HG02840 (cell line): Measurements from ENCODE around the gene ACSL6.

ENCODE experiments used
- ATAC-seq: cut with Tn5 transposase; IDR thresholded peaks from one replicate; pipeline ENCODE4 v1.9.1; 2021; ENCODE audit warnings: mild to moderate bottlenecking, moderate library complexity, moderate number of reproducible peaks; ENCODE audit not compliant: unreplicated experiment, low FRiP score

Gene ACSL6

GRCh38 chr5:132011622-132012343, at the start of gene ACSL6:
ACSL6 (minus strand) TSS chr5:132011658; CDS start chr5:132011553, 105 bp downstream.
- no peak for ATAC-seq

- ATAC-seq = no peak
These were observed 49.2 kb upstream of the ACSL6 start, which contains the start of gene IL3 for GRCh38 chr5:132060501-132061161. IL3 (plus strand) TSS chr5:132060655; CDS start chr5:132060707, 52 bp downstream.

GRCh38 chr5:132059696-132060500, 48.4 kb upstream of the ACSL6 start:
- no peak for ATAC-seq

- ATAC-seq = no peak
These were observed 47.7 kb upstream of the ACSL6 start for GRCh38 chr5:132059043-132059695.

GRCh38 chr5:132058646-132059042, 47.2 kb upstream of the ACSL6 start:
- no peak for ATAC-seq

GRCh38 chr5:132057498-132058255, 46.2 kb upstream of the ACSL6 start:
- no peak for ATAC-seq

GRCh38 chr5:132056610-132057497, 45.4 kb upstream of the ACSL6 start:
- no peak for ATAC-seq

- no peak for ATAC-seq
These were observed 44.6 kb upstream of the ACSL6 start for GRCh38 chr5:132055808-132056609.

GRCh38 chr5:132055441-132055807, 44.0 kb upstream of the ACSL6 start:
- ATAC-seq = no peak

- ATAC-seq = no peak
These were observed 43.4 kb upstream of the ACSL6 start for GRCh38 chr5:132054697-132055440.

- ATAC-seq = no peak
These were observed 42.7 kb upstream of the ACSL6 start for GRCh38 chr5:132054031-132054696.

- ATAC-seq = no peak
These were observed 42.0 kb upstream of the ACSL6 start for GRCh38 chr5:132053483-132053882.

GRCh38 chr5:132052520-132052919, 41.1 kb upstream of the ACSL6 start:
- ATAC-seq = no peak

GRCh38 chr5:132050661-132051552, 39.4 kb upstream of the ACSL6 start:
- ATAC-seq = no peak

GRCh38 chr5:132050136-132050535, 38.7 kb upstream of the ACSL6 start:
- ATAC-seq = no peak

GRCh38 chr5:132049559-132049958, 38.1 kb upstream of the ACSL6 start:
- no peak for ATAC-seq
